Astrocyte (in vitro differentiated cells and primary cell): ENCODE results near the gene SRCIN1. TPM values are rescaled to one million over a fixed set of nuclear protein-coding genes. Genes with fewer than 3 reads are reported as not detected.

Source experiments
- DNase-seq: peaks from one replicate; pipeline ENCODE4 v3.0.0-alpha.2; 2010; ENCODE audit warnings: low read depth
- FAIRE-seq: peaks from 2 replicates; lab custom pipeline; 2011; peaks lifted over from hg19 to GRCh38; lab: Jason Lieb, UNC
- H2AFZ ChIP-seq: 2 replicates; pipeline ENCODE4 v1.6.0; 2012; ENCODE audit warnings: low read depth, low read length, inconsistent platforms
- H3K27ac ChIP-seq: 2 replicates; pipeline ENCODE4 v1.5.1; 2011; ENCODE audit warnings: low read depth, low read length, inconsistent platforms
- H3K27me3 ChIP-seq: 2 replicates; pipeline ENCODE4 v1.6.0; 2011; ENCODE audit warnings: low read length, inconsistent platforms; ENCODE audit not compliant: insufficient read depth
- H3K36me3 ChIP-seq: 2 replicates; pipeline ENCODE4 v1.5.1; 2011; ENCODE audit warnings: low read length, inconsistent platforms; ENCODE audit not compliant: insufficient read depth
- H3K4me1 ChIP-seq: 2 replicates; pipeline ENCODE4 v1.5.1; 2011; ENCODE audit warnings: low read length, inconsistent platforms; ENCODE audit not compliant: insufficient read depth
- H3K4me2 ChIP-seq: 2 replicates; pipeline ENCODE4 v1.6.0; 2012; ENCODE audit warnings: low read length, inconsistent platforms
- H3K4me3 ChIP-seq: 2 replicates; pipeline ENCODE4 v1.5.1; 2011; ENCODE audit warnings: low read depth, mild to moderate bottlenecking, low read length, inconsistent platforms; ENCODE audit not compliant: insufficient read depth
- H3K79me2 ChIP-seq: 2 replicates; pipeline ENCODE4 v1.6.0; 2012; ENCODE audit warnings: mild to moderate bottlenecking, low read length, inconsistent platforms; ENCODE audit not compliant: insufficient read depth
- H3K9ac ChIP-seq: 2 replicates; pipeline ENCODE4 v1.6.0; 2012; ENCODE audit warnings: mild to moderate bottlenecking, low read length, inconsistent platforms
- H3K9me3 ChIP-seq: 2 replicates; pipeline ENCODE4 v1.5.1; 2012; ENCODE audit warnings: low read depth, mild to moderate bottlenecking, low read length, inconsistent platforms; ENCODE audit not compliant: insufficient read depth
- H4K20me1 ChIP-seq: 2 replicates; pipeline ENCODE4 v1.6.0; 2012; ENCODE audit warnings: low read length, inconsistent platforms; ENCODE audit not compliant: insufficient read depth
- H3K27ac Mint-ChIP-seq: one replicate; pipeline ENCODE4 v1.8.0; 2021; ENCODE audit warnings: mild to moderate bottlenecking, mixed read lengths; ENCODE audit not compliant: unreplicated experiment
- H3K27me3 Mint-ChIP-seq: one replicate; pipeline ENCODE4 v1.8.0; 2021; ENCODE audit warnings: low read depth, mixed read lengths; ENCODE audit not compliant: unreplicated experiment
- H3K36me3 Mint-ChIP-seq: one replicate; pipeline ENCODE4 v1.8.0; 2021; ENCODE audit warnings: low read depth, mixed read lengths; ENCODE audit not compliant: unreplicated experiment
- H3K4me1 Mint-ChIP-seq: one replicate; pipeline ENCODE4 v1.8.0; 2021; ENCODE audit warnings: low read depth, mixed read lengths; ENCODE audit not compliant: unreplicated experiment
- H3K4me3 Mint-ChIP-seq: one replicate; pipeline ENCODE4 v1.8.0; 2021; ENCODE audit warnings: mild to moderate bottlenecking, moderate library complexity, mixed read lengths; ENCODE audit not compliant: unreplicated experiment
- H3K9me3 Mint-ChIP-seq: one replicate; pipeline ENCODE4 v1.8.0; 2021; ENCODE audit warnings: mild to moderate bottlenecking, mixed read lengths; ENCODE audit not compliant: unreplicated experiment
- CTCF ChIP-seq: IDR thresholded peaks from 2 replicates; pipeline ENCODE4 v1.5.1; 2011; ENCODE audit warnings: low read depth, mild to moderate bottlenecking, inconsistent platforms, low read length, moderate library complexity; ENCODE audit not compliant: insufficient read depth
- EZH2 ChIP-seq: IDR thresholded peaks from 2 replicates; pipeline ENCODE4 v1.6.1; 2012; ENCODE audit warnings: mild to moderate bottlenecking, low read length, inconsistent platforms; ENCODE audit not compliant: insufficient read depth
- total RNA-seq: library from RNA; stranded (reverse); gene quantifications from 2 replicates; pipeline ENCODE4 v1.2.1, GENCODE V29; 2021

The SRCIN1 gene
- total RNA-seq, 1 donor from 2014 or later = 1.5 TPM

DNA sequence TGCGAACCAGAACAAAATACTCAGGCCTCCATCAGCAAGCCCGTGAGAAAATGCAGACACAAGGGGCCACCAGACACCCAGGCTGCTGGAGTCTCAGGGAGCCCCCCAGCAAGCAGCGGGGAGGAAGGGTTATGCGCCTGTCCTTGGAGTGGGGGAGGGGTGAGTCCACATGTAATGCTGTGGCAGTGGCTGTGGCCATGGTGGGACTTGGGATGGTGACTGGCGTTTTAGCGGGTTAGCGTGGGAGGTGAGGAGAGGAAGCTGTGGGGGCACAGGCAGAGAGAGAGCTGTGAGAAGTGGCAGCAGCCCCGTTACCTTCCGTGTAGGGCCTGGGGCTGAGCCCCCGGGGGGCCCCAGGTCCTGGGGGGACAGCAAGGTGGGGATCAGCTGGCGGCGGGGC is 58.3 kb downstream of the SRCIN1 start:
- Histone ChIP-seq H3K4me3 (no peak overlapping the region), H2AFZ (no peak overlapping the region), H3K9me3 (no peaks in the 10 kb centered on the region), H3K27ac (no peak overlapping the region), H3K79me2 (no peaks in the 10 kb centered on the region), H3K4me2 (no peak overlapping the region), H3K27me3 (peaks cover 2% of the 10 kb centered on the region), H3K4me1 (no peaks in the 10 kb centered on the region), H3K36me3 (no peaks in the 10 kb centered on the region), H3K9ac (no peak overlapping the region), H4K20me1 (no peaks in the 10 kb centered on the region)
- FAIRE-seq (no peak), DNase-seq (no peak)
- Mint-ChIP-seq H3K36me3 (peaks cover 2% of the 10 kb centered on the region), H3K27me3 (peaks cover 53% of the 10 kb centered on the region), H3K9me3 (no peaks in the 10 kb centered on the region), H3K4me1 (peaks cover 4% of the 10 kb centered on the region), H3K27ac (no peak overlapping the region), H3K4me3 (no peak overlapping the region)
- TF ChIP-seq CTCF = no peak
- TF ChIP-seq EZH2 = no peak

- peaks cover 2% of the 10 kb centered on the region for H3K27me3 ChIP-seq
- H3K27ac Mint-ChIP-seq = no peak overlapping the region
- H3K4me1 Mint-ChIP-seq = peaks cover 4% of the 10 kb centered on the region
Observed at GRCh38 chr17:38546396-38546795, 59.4 kb downstream of the SRCIN1 start.

More at GRCh38 chr17:38546396-38546795, 59.4 kb downstream of the SRCIN1 start:
- Mint-ChIP-seq H3K4me3 (no peak overlapping the region), H3K9me3 (no peaks in the 10 kb centered on the region), H3K36me3 (peaks cover 2% of the 10 kb centered on the region), H3K27me3 (peaks cover 58% of the 10 kb centered on the region)
- H3K9me3 ChIP-seq = no peaks in the 10 kb centered on the region
- DNase-seq (no peak), FAIRE-seq (no peak)
- no peak overlapping the region for H3K27ac ChIP-seq
- H3K79me2 ChIP-seq = no peaks in the 10 kb centered on the region
- no peak overlapping the region for H3K9ac ChIP-seq
- no peaks in the 10 kb centered on the region for H3K36me3 ChIP-seq
- TF ChIP-seq CTCF (no peak), EZH2 (no peak)
- no peaks in the 10 kb centered on the region for H3K4me1 ChIP-seq
- H3K4me2 ChIP-seq = no peak overlapping the region
- H3K4me3 ChIP-seq = no peak overlapping the region
- no peak overlapping the region for H2AFZ ChIP-seq
- H4K20me1 ChIP-seq = no peaks in the 10 kb centered on the region
